HepG2 (cell line): ENCODE measurements around the gene ZNF22. TPM values are rescaled to one million over a fixed set of nuclear protein-coding genes. Genes with fewer than 3 reads are reported as not detected.

Experiments
- ATAC-seq: fragments of 200-7000 bp; cut with Tn5 transposase; 3 replicates; pipeline ENCODE4 v1.9.1; 2020; ENCODE audit warnings: mild to moderate bottlenecking, moderate library complexity
- BruUV-seq: library from RNA; stranded (reverse); fragments of 400-500 nt; replicated peaks from 2 replicates; lab custom pipeline; 2021; lab: Mats Ljungman, UMichigan
- CTCF ChIA-PET: fragments of 300-600 bp; formaldehyde crosslinking; extraction: SDS; loops from one replicate; lab custom pipeline; 2021; ENCODE audit warnings: low total read pairs, inconsistent platforms, low intra/inter-chr PET ratio; lab: Yijun Ruan, JAX
- POLR2A ChIA-PET: fragments of 350-600 bp; sonication (Branson Sonifier 250); formaldehyde crosslinking; loops from one replicate; lab custom pipeline; 2020; ENCODE audit warnings: antibody characterized with exemption, inconsistent platforms; lab: Yijun Ruan, JAX
- DNase-seq: peaks from one replicate; pipeline ENCODE4 v3.0.0-alpha.2; 2015; ENCODE audit warnings: low spot score
- FAIRE-seq: peaks from 3 replicates; lab custom pipeline; 2011; peaks lifted over from hg19 to GRCh38; lab: Jason Lieb, UNC
- H2AFZ ChIP-seq: one replicate; pipeline ENCODE4 v1.6.1; 2011; ENCODE audit warnings: low read length, inconsistent platforms
- H3K27ac ChIP-seq: fragments of 300-600 bp; 3 replicates; pipeline ENCODE4 v1.8.0; 2011; ENCODE audit warnings: mixed run types, mild to moderate bottlenecking, mixed read lengths, low read length, inconsistent platforms; ENCODE audit not compliant: insufficient read depth; ENCODE audit errors: extremely low read length
- H3K27me3 ChIP-seq, 2 experiments: fragments of 200-600 bp in 1 of 2; 2 replicates in 1 of 2; 3 replicates in 1 of 2; pipeline versions ENCODE4 v1.6.0 to v1.8.0; 2011; ENCODE audit warnings: low read length in 2 of 2, mild to moderate bottlenecking in 2 of 2, moderate library complexity in 2 of 2, inconsistent platforms in 1 of 2; ENCODE audit not compliant: insufficient read depth in 2 of 2, control insufficient read depth in 1 of 2
- H3K36me3 ChIP-seq, 2 experiments: fragments of 200-600 bp in 1 of 2; replicated peaks in 1 of 2; 2 replicates in 1 of 2; 3 replicates in 1 of 2; pipeline versions ENCODE4 v1.5.1 to v1.8.0; 2011; ENCODE audit warnings: low read length in 2 of 2, inconsistent platforms in 1 of 2; ENCODE audit not compliant: insufficient read depth in 2 of 2, control insufficient read depth in 1 of 2
- H3K4me1 ChIP-seq: 2 replicates; pipeline ENCODE4 v1.5.1; 2012; ENCODE audit warnings: low read length, inconsistent platforms; ENCODE audit not compliant: insufficient read depth
- H3K4me2 ChIP-seq: 2 replicates; pipeline ENCODE4 v1.6.0; 2011; ENCODE audit warnings: low read depth, low read length, inconsistent platforms
- H3K4me3 ChIP-seq, 3 experiments: fragments of 200-600 bp in 1 of 3; sonication (generic), shearing (Covaris generic) in 1 of 3; replicated peaks in 1 of 3; 2 replicates each; pipeline ENCODE4 v1.5.1; 2011 to 2016; ENCODE audit warnings: low read length in 3 of 3, inconsistent platforms in 2 of 3, low read depth in 2 of 3, mild to moderate bottlenecking in 2 of 3, control low read depth in 1 of 3, mixed read lengths in 1 of 3; ENCODE audit not compliant: insufficient read depth in 1 of 3
- H3K79me2 ChIP-seq: one replicate; pipeline ENCODE4 v1.6.1; 2011; ENCODE audit warnings: low read length, inconsistent platforms; ENCODE audit not compliant: insufficient read depth
- H3K9ac ChIP-seq: 2 replicates; pipeline ENCODE4 v1.6.0; 2011; ENCODE audit warnings: mild to moderate bottlenecking, low read depth, low read length, inconsistent platforms; ENCODE audit not compliant: insufficient read depth
- H3K9me3 ChIP-seq: 2 replicates; pipeline ENCODE4 v1.5.1; 2012; ENCODE audit warnings: mild to moderate bottlenecking, low read length
- H4K20me1 ChIP-seq: 2 replicates; pipeline ENCODE4 v1.6.0; 2011; ENCODE audit warnings: inconsistent platforms, mild to moderate bottlenecking, low read length, moderate library complexity; ENCODE audit not compliant: insufficient read depth
- AGO2 ChIP-seq: fragments of 200-400 bp; formaldehyde crosslinking; optimal IDR thresholded peaks from 2 replicates; pipeline ENCODE3; 2017; ENCODE audit warnings: mild to moderate bottlenecking, low read depth, low read length, moderate library complexity
- CHD4 ChIP-seq: fragments of 200-600 bp; sonication (generic); IDR thresholded peaks from 2 replicates; pipeline ENCODE4 v1.7.0; 2017; ENCODE audit warnings: mild to moderate bottlenecking, low read length, borderline replicate concordance
- GTF2F1 ChIP-seq: fragments of 150-350 bp; IDR thresholded peaks from 2 replicates; pipeline ENCODE4 v1.6.1; 2014; ENCODE audit warnings: low read length
- HDAC6 ChIP-seq: fragments of 200-600 bp; sonication (generic); IDR thresholded peaks from 2 replicates; pipeline ENCODE4 v1.7.0; 2017; ENCODE audit warnings: mild to moderate bottlenecking, antibody characterized with exemption, low read length, low read depth
- SPEN ChIP-seq: sonication (generic); formaldehyde crosslinking; IDR thresholded peaks from 2 replicates; pipeline ENCODE4 v1.5.1; 2020; ENCODE audit warnings: low read depth, mild to moderate bottlenecking, missing genetic modification reagents
- ZBTB42 ChIP-seq: sonication (generic); formaldehyde crosslinking; IDR thresholded peaks from 2 replicates; pipeline ENCODE4 v1.5.0; 2020; ENCODE audit warnings: mild to moderate bottlenecking, missing genetic modification reagents
- ZNF251 ChIP-seq: sonication (generic); formaldehyde crosslinking; IDR thresholded peaks from 2 replicates; pipeline ENCODE4 v1.9.0; 2021; ENCODE audit warnings: mild to moderate bottlenecking, missing genetic modification reagents
- WGBS: methylation state at CpG from one replicate; pipeline ENCODE4 v1.1.6; 2017; ENCODE audit warnings: low lambda C conversion rate; 5-methylcytosine and 5-hydroxymethylcytosine counted together
- in situ Hi-C: cut with HindIII; loops from 2 replicates; pipeline ENCODE4 v1.10.0; 2017; ENCODE audit warnings: low pct_unique_long_range_greater_than_20kb; ENCODE audit not compliant: extremely low pct_ligation_motif_present
- intact Hi-C: fragments of 100-400 bp; cut with micrococcal nuclease; formaldehyde crosslinking; loops from one replicate; pipeline ENCODE4 v1.10.0; 2022; ENCODE audit not compliant: unreplicated experiment
- polyA plus RNA-seq, 8 experiments: library from polyadenylated mRNA; depleted of rRNA in 3 of 8; stranded (reverse) in 7 of 8; unstranded in 1 of 8; fragments of >200 nt; fragmentation: Illumina TruSeq in 4 of 8; extraction: Trizol in 4 of 8; gene quantifications; 2 replicates each; pipeline versions ENCODE4 v1.2.1 to v1.2.3, GENCODE V29; 2011 to 2016; ENCODE audit warnings: low read depth in 4 of 8, missing spikeins in 1 of 8, mixed read lengths in 1 of 8; ENCODE audit not compliant: insufficient read depth in 1 of 8
- total RNA-seq, 5 experiments: library from RNA; depleted of rRNA; stranded (reverse); fragments of >200 nt; fragmentation: Illumina TruSeq; extraction: Trizol; gene quantifications; 2 replicates each; pipeline ENCODE4 v1.2.3, GENCODE V29; 2016; ENCODE audit warnings: low read depth in 1 of 5
- TF ChIP-seq, protein P1 (sequence below), 2 experiments: sonication (generic) in 1 of 2; formaldehyde crosslinking in 1 of 2; IDR thresholded peaks; 2 replicates each; pipeline versions ENCODE4 v1.4.0 to v1.6.1; 2018 to 2020; ENCODE audit warnings: missing genetic modification reagents in 2 of 2, borderline replicate concordance in 1 of 2, low read depth in 1 of 2, mild to moderate bottlenecking in 1 of 2, missing biosample characterization in 1 of 2
- TF ChIP-seq, protein P2 (sequence below): sonication (generic); formaldehyde crosslinking; IDR thresholded peaks from 2 replicates; pipeline ENCODE4 v1.5.1; 2020; ENCODE audit warnings: mild to moderate bottlenecking, missing genetic modification reagents, moderate library complexity

Gene ZNF22
- total and polyA plus RNA-seq, 2 of the 13 experiments (the other 11 are each of a cell fraction or from before 2014, with no cell fraction given), result 0.40 to 1.3 TPM

DNA sequence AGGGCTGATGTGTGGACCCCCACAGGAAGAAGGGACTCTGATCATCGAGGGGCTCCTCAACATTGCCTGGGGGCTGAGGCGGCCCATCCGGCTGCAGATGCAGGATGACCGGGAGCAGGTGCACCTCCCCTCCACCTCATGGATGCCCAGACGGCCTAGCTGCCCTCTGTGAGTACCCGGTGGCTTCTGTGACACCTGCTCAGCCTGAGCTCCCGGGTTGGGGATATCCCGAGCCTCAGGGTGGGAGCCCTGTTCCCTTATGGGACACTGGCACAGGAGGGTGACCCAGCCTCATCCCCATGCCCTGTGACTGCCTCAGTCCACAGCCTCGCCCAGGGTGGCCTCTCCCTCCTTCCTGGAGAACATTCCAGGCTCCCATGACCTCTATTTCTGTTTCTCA is 18.2 kb upstream of the ZNF22 start (continued):
- TF ChIP-seq SPEN (CRISPR knock-in tag), result no peak
- TF ChIP-seq, protein P1, sequence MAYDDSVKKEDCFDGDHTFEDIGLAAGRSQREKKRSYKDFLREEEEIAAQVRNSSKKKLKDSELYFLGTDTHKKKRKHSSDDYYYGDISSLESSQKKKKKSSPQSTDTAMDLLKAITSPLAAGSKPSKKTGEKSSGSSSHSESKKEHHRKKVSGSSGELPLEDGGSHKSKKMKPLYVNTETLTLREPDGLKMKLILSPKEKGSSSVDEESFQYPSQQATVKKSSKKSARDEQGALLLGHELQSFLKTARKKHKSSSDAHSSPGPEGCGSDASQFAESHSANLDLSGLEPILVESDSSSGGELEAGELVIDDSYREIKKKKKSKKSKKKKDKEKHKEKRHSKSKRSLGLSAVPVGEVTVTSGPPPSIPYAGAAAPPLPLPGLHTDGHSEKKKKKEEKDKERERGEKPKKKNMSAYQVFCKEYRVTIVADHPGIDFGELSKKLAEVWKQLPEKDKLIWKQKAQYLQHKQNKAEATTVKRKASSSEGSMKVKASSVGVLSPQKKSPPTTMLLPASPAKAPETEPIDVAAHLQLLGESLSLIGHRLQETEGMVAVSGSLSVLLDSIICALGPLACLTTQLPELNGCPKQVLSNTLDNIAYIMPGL (CRISPR knock-in tag; IDR thresholded peaks at IDR 0.05; ENCODE audit: borderline replicate concordance in 1 of 2, low read depth in 1 of 2), result no peak
- TF ChIP-seq ZNF251 (CRISPR knock-in tag), result no peak
- TF ChIP-seq GTF2F1, result no peak
- no peak for TF ChIP-seq CHD4
- no peak for TF ChIP-seq HDAC6

DNA sequence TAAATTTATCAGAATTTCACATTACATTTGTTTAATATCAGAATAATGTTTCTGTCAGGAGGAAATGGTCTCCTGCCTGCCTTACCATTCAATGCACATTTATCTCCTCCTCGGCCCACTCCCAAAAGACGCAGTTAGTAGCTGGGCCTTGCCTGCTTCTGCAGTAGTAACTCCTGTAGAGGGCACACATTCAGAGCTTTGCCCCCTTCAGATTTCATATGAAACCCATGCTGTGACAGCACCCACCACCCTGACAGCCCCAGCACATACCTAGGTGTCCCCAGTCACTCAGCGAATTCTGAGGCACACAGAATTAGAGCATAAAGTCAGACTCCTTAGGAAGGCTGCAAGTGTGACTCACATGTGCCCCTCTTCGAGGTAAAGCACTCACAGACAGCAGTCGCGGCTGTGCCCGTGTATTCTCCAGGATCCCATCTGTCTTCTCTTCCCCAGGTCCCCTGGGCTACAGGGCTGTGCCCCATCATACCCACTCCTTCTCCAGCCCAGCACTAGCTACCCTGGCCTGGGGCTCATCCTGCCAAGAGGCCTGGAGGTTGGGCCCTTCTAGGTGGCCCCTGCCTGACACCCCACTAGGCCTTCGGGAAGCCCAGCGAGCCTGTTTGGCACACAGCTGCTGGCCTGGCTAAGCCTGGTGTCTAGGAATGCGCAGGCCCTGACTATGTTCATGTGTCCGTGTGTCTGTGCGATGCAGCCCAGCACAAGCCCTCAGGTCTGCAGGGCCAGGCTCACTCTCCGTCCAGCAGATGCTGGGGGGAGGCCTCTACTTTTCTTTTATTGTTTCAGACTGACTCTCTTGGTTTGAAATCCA is 17.4 kb upstream of the ZNF22 start:
- ChIA-PET POLR2A (interaction anchor here (1.0 to 12.6 kb wide), 2 partner anchors 7 to 22 kb away, joined by 3 to 863 read pairs; no protein-coding TSS in a partner anchor), CTCF (no interaction called here)
- in situ Hi-C loops, result no loop called here
- DNase-seq (no peak), ATAC-seq (no peak), FAIRE-seq (no peak)
- Histone ChIP-seq H3K9ac (no peak overlapping the region), H3K4me1 (peaks cover 59% of the 10 kb centered on the region), H3K9me3 (no peaks in the 10 kb centered on the region), H3K79me2 (peaks cover 13% of the 10 kb centered on the region), H3K4me2 (no peak overlapping the region), H3K4me3 (no peak overlapping the region), H3K27ac (peak overlapping the region; percentile 97), H2AFZ (no peak overlapping the region), H3K27me3 (no peaks in the 10 kb centered on the region; a peak in 1 of 5 replicates), H3K36me3 (peaks cover 6 to 39% of the 10 kb centered on the region in 2 experiments; a peak in 3 of 5 replicates), H4K20me1 (peaks cover 3% of the 10 kb centered on the region)
- no TSS peak for BruUV-seq
- TF ChIP-seq AGO2 (peak; percentile 30), ZBTB42 (CRISPR knock-in tag) (no peak)
- TF ChIP-seq, protein P2, sequence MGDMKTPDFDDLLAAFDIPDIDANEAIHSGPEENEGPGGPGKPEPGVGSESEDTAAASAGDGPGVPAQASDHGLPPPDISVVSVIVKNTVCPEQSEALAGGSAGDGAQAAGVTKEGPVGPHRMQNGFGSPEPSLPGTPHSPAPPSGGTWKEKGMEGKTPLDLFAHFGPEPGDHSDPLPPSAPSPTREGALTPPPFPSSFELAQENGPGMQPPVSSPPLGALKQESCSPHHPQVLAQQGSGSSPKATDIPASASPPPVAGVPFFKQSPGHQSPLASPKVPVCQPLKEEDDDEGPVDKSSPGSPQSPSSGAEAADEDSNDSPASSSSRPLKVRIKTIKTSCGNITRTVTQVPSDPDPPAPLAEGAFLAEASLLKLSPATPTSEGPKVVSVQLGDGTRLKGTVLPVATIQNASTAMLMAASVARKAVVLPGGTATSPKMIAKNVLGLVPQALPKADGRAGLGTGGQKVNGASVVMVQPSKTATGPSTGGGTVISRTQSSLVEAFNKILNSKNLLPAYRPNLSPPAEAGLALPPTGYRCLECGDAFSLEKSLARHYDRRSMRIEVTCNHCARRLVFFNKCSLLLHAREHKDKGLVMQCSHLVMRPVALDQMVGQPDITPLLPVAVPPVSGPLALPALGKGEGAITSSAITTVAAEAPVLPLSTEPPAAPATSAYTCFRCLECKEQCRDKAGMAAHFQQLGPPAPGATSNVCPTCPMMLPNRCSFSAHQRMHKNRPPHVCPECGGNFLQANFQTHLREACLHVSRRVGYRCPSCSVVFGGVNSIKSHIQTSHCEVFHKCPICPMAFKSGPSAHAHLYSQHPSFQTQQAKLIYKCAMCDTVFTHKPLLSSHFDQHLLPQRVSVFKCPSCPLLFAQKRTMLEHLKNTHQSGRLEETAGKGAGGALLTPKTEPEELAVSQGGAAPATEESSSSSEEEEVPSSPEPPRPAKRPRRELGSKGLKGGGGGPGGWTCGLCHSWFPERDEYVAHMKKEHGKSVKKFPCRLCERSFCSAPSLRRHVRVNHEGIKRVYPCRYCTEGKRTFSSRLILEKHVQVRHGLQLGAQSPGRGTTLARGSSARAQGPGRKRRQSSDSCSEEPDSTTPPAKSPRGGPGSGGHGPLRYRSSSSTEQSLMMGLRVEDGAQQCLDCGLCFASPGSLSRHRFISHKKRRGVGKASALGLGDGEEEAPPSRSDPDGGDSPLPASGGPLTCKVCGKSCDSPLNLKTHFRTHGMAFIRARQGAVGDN (CRISPR knock-in tag), result 0 out of 2 replicates have a peak, but pooled peaks have one; percentile 18
- intact Hi-C loops, result no loop called here
- 97% methylated on average over 8 of the region's 13 CpGs for WGBS
